ENCODE results near the gene VPS51. TPM values are rescaled to one million over a fixed set of nuclear protein-coding genes. Genes with fewer than 3 reads are reported as not detected.

Gene VPS51
- total and polyA plus RNA-seq, 2 of the 13 experiments (the other 11 are each of a cell fraction or from before 2014, with no cell fraction given), result 76.3 to 90.6 TPM

GRCh38 chr11:65117206-65118096 is 21.4 kb downstream of the VPS51 start, which contains the start of gene ZNHIT2 (continued):
- no peak for TF ChIP-seq ZNF503 (CRISPR knock-in tag; IDR thresholded peaks at IDR 0.05)
- TF ChIP-seq FOSL1 (CRISPR knock-in tag; IDR thresholded peaks at IDR 0.05; ENCODE audit: borderline replicate concordance), result no peak
- TF ChIP-seq SMAD9 (CRISPR knock-in tag; IDR thresholded peaks at IDR 0.05), result no peak
- TF ChIP-seq, protein P1, sequence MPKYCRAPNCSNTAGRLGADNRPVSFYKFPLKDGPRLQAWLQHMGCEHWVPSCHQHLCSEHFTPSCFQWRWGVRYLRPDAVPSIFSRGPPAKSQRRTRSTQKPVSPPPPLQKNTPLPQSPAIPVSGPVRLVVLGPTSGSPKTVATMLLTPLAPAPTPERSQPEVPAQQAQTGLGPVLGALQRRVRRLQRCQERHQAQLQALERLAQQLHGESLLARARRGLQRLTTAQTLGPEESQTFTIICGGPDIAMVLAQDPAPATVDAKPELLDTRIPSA (CRISPR knock-in tag; IDR thresholded peaks at IDR 0.05; ENCODE audit: borderline replicate concordance), result no peak
- peak; percentile 51 for TF ChIP-seq SP2 (CRISPR knock-in tag; IDR thresholded peaks at IDR 0.05)
- TF ChIP-seq THAP11 (CRISPR knock-in tag; IDR thresholded peaks at IDR 0.05), result peak; percentile 93
- TF ChIP-seq, protein P2, sequence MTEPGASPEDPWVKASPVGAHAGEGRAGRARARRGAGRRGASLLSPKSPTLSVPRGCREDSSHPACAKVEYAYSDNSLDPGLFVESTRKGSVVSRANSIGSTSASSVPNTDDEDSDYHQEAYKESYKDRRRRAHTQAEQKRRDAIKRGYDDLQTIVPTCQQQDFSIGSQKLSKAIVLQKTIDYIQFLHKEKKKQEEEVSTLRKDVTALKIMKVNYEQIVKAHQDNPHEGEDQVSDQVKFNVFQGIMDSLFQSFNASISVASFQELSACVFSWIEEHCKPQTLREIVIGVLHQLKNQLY (CRISPR knock-in tag; IDR thresholded peaks at IDR 0.05), result no peak
- no peak for TF ChIP-seq ATM (IDR thresholded peaks at IDR 0.05; ENCODE audit: borderline replicate concordance)
- TF ChIP-seq, protein P3, sequence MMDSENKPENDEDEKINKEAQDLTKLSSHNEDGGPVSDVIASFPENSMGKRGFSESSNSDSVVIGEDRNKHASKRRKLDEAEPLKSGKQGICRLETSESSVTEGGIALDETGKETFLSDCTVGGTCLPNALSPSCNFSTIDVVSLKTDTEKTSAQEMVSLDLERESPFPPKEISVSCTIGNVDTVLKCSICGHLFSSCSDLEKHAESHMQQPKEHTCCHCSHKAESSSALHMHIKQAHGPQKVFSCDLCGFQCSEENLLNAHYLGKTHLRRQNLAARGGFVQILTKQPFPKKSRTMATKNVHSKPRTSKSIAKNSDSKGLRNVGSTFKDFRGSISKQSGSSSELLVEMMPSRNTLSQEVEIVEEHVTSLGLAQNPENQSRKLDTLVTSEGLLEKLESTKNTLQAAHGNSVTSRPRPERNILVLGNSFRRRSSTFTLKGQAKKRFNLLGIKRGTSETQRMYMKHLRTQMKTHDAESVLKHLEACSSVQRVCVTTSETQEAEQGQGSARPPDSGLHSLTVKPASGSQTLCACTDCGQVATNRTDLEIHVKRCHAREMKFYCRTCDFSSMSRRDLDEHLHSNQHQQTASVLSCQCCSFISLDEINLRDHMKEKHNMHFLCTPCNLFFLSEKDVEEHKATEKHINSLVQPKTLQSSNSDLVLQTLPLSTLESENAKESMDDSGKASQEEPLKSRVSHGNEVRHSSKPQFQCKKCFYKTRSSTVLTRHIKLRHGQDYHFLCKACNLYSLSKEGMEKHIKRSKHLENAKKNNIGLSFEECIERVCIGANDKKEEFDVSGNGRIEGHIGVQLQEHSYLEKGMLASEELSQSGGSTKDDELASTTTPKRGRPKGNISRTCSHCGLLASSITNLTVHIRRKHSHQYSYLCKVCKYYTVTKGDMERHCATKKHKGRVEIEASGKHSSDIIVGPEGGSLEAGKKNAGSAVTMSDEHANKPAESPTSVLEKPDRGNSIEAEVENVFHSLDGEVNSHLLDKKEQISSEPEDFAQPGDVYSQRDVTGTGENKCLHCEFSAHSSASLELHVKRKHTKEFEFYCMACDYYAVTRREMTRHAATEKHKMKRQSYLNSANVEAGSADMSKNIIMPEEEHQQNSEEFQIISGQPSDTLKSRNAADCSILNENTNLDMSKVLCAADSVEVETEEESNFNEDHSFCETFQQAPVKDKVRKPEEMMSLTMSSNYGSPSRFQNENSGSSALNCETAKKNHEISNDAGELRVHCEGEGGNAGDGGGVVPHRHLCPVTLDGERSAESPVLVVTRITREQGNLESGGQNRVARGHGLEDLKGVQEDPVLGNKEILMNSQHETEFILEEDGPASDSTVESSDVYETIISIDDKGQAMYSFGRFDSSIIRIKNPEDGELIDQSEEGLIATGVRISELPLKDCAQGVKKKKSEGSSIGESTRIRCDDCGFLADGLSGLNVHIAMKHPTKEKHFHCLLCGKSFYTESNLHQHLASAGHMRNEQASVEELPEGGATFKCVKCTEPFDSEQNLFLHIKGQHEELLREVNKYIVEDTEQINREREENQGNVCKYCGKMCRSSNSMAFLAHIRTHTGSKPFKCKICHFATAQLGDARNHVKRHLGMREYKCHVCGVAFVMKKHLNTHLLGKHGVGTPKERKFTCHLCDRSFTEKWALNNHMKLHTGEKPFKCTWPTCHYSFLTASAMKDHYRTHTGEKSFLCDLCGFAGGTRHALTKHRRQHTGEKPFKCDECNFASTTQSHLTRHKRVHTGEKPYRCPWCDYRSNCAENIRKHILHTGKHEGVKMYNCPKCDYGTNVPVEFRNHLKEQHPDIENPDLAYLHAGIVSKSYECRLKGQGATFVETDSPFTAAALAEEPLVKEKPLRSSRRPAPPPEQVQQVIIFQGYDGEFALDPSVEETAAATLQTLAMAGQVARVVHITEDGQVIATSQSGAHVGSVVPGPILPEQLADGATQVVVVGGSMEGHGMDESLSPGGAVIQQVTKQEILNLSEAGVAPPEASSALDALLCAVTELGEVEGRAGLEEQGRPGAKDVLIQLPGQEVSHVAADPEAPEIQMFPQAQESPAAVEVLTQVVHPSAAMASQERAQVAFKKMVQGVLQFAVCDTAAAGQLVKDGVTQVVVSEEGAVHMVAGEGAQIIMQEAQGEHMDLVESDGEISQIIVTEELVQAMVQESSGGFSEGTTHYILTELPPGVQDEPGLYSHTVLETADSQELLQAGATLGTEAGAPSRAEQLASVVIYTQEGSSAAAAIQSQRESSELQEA (CRISPR knock-in tag; IDR thresholded peaks at IDR 0.05; ENCODE audit: not compliant biosample characterization), result peak; percentile 73
- TF ChIP-seq NR3C1 (CRISPR knock-in tag; IDR thresholded peaks at IDR 0.05), result no peak
- TF ChIP-seq ZBTB8A (CRISPR knock-in tag; IDR thresholded peaks at IDR 0.05; ENCODE audit: borderline replicate concordance, low read depth), result no peak; the same call in 1 of the 2 replicates
- TF ChIP-seq PRPF4 (IDR thresholded peaks at IDR 0.05; ENCODE audit: low read depth, low read length, poor library complexity, severe bottlenecking), result no peak
- TF ChIP-seq ZNF512B (CRISPR knock-in tag; IDR thresholded peaks at IDR 0.05; ENCODE audit: borderline replicate concordance), result no peak
